ENCODE results near the gene PWWP2B. TPM values are rescaled to one million over a fixed set of nuclear protein-coding genes. Genes with fewer than 3 reads are reported as not detected.
A peak's percentile ranks its signal among the peaks of the same experiment; 100 is the strongest.

Gene PWWP2B
- total RNA-seq, 1 experiment from 2014 or later, result 19.3 TPM

- H3K27me3 ChIP-seq (replicated peaks; ENCODE audit: control insufficient read depth, insufficient read depth, low read length), result no peaks in the 10 kb centered on the region
- intact Hi-C loops (cut with micrococcal nuclease; ENCODE audit: unreplicated experiment), result loop anchor here (2.0 kb wide), 1 partner anchor 55 kb away; no protein-coding TSS in a partner anchor
- Mint-ChIP-seq H3K4me1 (ENCODE audit: low read depth, unreplicated experiment) (no peaks in the 10 kb centered on the region), H3K9me3 (ENCODE audit: unreplicated experiment) (no peaks in the 10 kb centered on the region), H3K4me3 (ENCODE audit: unreplicated experiment) (peak overlapping the region; percentile 86), H3K36me3 (ENCODE audit: insufficient read depth, unreplicated experiment) (peaks cover 6% of the 10 kb centered on the region), H3K27me3 (ENCODE audit: insufficient read depth, unreplicated experiment) (no peaks in the 10 kb centered on the region), H3K27ac (ENCODE audit: unreplicated experiment) (peak overlapping the region; percentile 78)
- ChIA-PET CTCF (interaction anchor here (0.9 kb wide), 1 partner anchor 49 kb away, joined by 4 read pairs; no protein-coding TSS in a partner anchor), POLR2A (interaction anchor here (0.5 to 0.7 kb wide), 2 partner anchors 10 to 67 kb away, joined by 3 to 4 read pairs; no protein-coding TSS in a partner anchor)
- BruUV-seq (replicated peaks), result TSS peak; percentile 54
- no peak for TF ChIP-seq CTCF (IDR thresholded peaks at IDR 0.05; ENCODE audit: insufficient read depth in 1 of 2, low read depth in 1 of 2, low read length in 1 of 2, severe bottlenecking in 1 of 2, unreplicated experiment in 1 of 2)
- H3K9me3 ChIP-seq, result no peaks in the 10 kb centered on the region
- H3K36me3 ChIP-seq (ENCODE audit: control insufficient read depth, insufficient read depth, low read length), result peaks cover 5% of the 10 kb centered on the region
- peak overlapping the region; percentile 63 for H3K4me3 ChIP-seq (ENCODE audit: low read depth, low read length)
- peak in 1 of 2 experiments; percentile 46 for DNase-seq
- H3K4me1 ChIP-seq, result peaks cover 20% of the 10 kb centered on the region
Observed at GRCh38 chr10:132397671-132398565, 918 bp downstream of the PWWP2B start.

- H3K4me3 Mint-ChIP-seq (ENCODE audit: unreplicated experiment), result peak overlapping the region; percentile 86
- H3K4me3 ChIP-seq (ENCODE audit: low read depth, low read length), result peak overlapping the region; percentile 63
- no peak for DNase-seq
- no peak overlapping the region for H3K27ac Mint-ChIP-seq (ENCODE audit: unreplicated experiment)
- no peak for TF ChIP-seq CTCF (IDR thresholded peaks at IDR 0.05; ENCODE audit: insufficient read depth in 1 of 2, low read depth in 1 of 2, low read length in 1 of 2, severe bottlenecking in 1 of 2, unreplicated experiment in 1 of 2)
- H3K36me3 ChIP-seq (ENCODE audit: control insufficient read depth, insufficient read depth, low read length), result peaks cover 5% of the 10 kb centered on the region
- no peaks in the 10 kb centered on the region for H3K4me1 Mint-ChIP-seq (ENCODE audit: low read depth, unreplicated experiment)
- BruUV-seq (replicated peaks), result no TSS peak
- ChIA-PET CTCF (no interaction called here), POLR2A (interaction anchor here (0.5 kb wide), 1 partner anchor 67 kb away, joined by 3 read pairs; no protein-coding TSS in a partner anchor)
- H3K9me3 ChIP-seq, result no peaks in the 10 kb centered on the region
- intact Hi-C loops (cut with micrococcal nuclease; ENCODE audit: unreplicated experiment), result no loop called here
- H3K27me3 ChIP-seq (replicated peaks; ENCODE audit: control insufficient read depth, insufficient read depth, low read length), result no peaks in the 10 kb centered on the region
- H3K4me1 ChIP-seq, result peaks cover 23% of the 10 kb centered on the region
- no peaks in the 10 kb centered on the region for H3K9me3 Mint-ChIP-seq (ENCODE audit: unreplicated experiment)
- H3K36me3 Mint-ChIP-seq (ENCODE audit: insufficient read depth, unreplicated experiment), result peaks cover 6% of the 10 kb centered on the region
- H3K27me3 Mint-ChIP-seq (ENCODE audit: insufficient read depth, unreplicated experiment), result no peaks in the 10 kb centered on the region
Observed at GRCh38 chr10:132398566-132398991, 1.6 kb downstream of the PWWP2B start.

- ChIA-PET CTCF (no interaction called here), POLR2A (no interaction called here)
- H3K4me1 ChIP-seq, result peaks cover 24% of the 10 kb centered on the region
- BruUV-seq (replicated peaks), result no TSS peak
- H3K27ac Mint-ChIP-seq (ENCODE audit: unreplicated experiment), result peak overlapping the region; percentile 25
- no peaks in the 10 kb centered on the region for H3K9me3 Mint-ChIP-seq (ENCODE audit: unreplicated experiment)
- no peak for DNase-seq
- no peaks in the 10 kb centered on the region for H3K9me3 ChIP-seq
- H3K27me3 ChIP-seq (replicated peaks; ENCODE audit: control insufficient read depth, insufficient read depth, low read length), result no peaks in the 10 kb centered on the region
- H3K4me3 Mint-ChIP-seq (ENCODE audit: unreplicated experiment), result peak overlapping the region; percentile 86
- H3K4me1 Mint-ChIP-seq (ENCODE audit: low read depth, unreplicated experiment), result no peaks in the 10 kb centered on the region
- H3K36me3 ChIP-seq (ENCODE audit: control insufficient read depth, insufficient read depth, low read length), result peaks cover 5% of the 10 kb centered on the region
- H3K4me3 ChIP-seq (ENCODE audit: low read depth, low read length), result no peak overlapping the region
- peaks cover 6% of the 10 kb centered on the region for H3K36me3 Mint-ChIP-seq (ENCODE audit: insufficient read depth, unreplicated experiment)
- H3K27me3 Mint-ChIP-seq (ENCODE audit: insufficient read depth, unreplicated experiment), result no peaks in the 10 kb centered on the region
- TF ChIP-seq CTCF (IDR thresholded peaks at IDR 0.05; ENCODE audit: insufficient read depth in 1 of 2, low read depth in 1 of 2, low read length in 1 of 2, severe bottlenecking in 1 of 2, unreplicated experiment in 1 of 2), result no peak
- intact Hi-C loops (cut with micrococcal nuclease; ENCODE audit: unreplicated experiment), result no loop called here
Observed at GRCh38 chr10:132399117-132400035, 2.4 kb downstream of the PWWP2B start.
